IPS-NIHi11 (cell line): ENCODE measurements around the gene RORB.
"Not testable (repeated sequence)": the region's sequence is repeated elsewhere in the genome, so short reads cannot be mapped to it uniquely, and the experiment has no call there.

ENCODE experiments used
- DNase-seq: peaks from one replicate; pipeline ENCODE4 v3.0.0; 2012; ENCODE audit warnings: mixed read lengths, low spot score

Gene RORB

DNA sequence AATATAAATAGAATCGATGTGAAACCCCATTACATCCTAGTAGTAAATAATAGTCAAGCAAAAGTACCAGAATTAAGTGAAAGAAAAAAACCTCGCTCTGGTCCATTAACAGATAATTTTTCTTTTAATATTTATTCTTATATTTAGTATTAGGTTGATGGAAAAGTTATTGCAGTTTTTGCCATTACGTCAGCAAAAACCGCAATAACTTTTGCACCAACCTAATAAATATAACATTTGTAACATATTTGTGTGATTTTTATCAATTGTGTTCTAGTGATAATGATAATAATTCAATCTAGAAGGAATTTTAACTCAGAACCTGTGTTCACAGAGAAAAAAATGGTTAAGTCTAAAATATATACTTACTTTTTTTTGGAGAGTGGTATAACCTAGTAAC lies 16.1 kb downstream of the RORB start:
- no peak for DNase-seq

DNA sequence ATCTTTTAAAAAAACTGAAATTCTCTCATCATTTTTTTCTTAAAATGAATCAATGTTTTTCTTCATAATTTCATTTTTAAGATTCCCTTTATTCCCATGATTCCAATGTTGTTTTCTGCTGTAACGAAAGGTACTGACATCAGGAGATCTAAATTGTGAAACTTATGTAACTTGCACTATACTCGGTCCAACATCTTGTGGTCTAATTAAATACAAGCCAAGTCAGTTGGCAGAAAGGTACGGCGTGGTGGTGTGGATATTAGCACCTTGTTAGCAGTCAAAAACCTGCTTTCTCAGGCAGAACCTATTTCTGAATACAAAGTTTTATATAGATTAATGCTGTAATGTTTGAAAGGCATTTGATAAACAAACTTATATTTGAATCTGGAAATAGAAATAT lies 20.1 kb downstream of the RORB start:
- DNase-seq, result no peak

DNA sequence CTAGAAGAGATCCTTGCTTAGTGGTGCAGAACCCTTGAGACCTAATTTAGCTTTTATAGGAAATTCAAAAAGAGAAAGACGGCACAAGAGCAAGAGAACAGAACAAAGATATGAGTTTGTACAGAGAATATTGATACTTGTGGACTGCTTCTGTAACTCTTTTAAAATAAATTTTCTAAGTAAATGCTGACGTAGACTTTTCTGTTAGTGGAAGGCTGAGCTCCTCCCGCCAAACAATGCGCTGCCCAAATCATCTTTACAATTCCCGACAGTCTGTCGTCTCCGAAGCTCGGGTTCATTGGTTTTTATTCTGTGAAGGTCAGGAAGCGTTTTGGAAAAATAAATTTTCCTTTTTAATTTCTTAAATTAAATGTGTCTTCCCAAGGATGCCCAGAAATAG lies 22.3 kb downstream of the RORB start:
- DNase-seq, result no peak

DNA sequence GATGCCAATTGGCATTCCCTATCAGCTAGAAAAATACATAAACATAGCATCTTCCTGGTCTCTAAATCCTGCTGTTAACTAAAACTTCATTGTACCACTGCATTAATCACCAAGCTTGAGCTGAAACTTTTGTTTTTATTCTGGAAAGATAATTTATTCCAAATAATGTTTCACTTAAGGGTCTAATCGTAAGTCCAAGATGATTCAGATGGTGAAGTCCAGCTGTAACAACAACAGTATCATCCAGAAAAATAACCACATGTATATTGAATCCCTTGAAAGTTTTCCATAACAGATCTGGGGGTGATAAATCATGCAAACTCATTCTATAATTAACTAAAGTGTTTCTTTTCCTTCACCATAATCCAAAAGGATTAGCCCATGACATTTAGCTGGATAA lies 23.9 kb downstream of the RORB start:
- DNase-seq, result no peak

DNA sequence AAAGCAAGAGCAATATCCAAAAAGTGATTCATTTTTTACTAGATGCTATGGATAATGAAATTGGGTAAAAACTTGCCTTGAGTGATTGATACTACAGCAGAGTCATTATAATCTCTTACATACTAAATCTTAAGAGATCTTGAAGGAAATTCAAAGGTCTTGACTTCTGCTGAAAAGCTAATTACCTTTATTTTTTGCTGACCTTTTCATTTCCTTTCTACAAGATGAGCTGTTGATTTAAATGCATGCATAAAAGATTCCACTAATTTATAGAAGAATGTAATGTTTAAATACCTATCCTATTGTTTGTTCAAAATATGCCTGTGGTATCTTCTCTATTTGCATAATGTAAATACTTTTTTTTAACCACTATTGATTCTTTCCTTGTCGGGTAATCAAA lies 27.2 kb downstream of the RORB start:
- DNase-seq, result no peak

DNA sequence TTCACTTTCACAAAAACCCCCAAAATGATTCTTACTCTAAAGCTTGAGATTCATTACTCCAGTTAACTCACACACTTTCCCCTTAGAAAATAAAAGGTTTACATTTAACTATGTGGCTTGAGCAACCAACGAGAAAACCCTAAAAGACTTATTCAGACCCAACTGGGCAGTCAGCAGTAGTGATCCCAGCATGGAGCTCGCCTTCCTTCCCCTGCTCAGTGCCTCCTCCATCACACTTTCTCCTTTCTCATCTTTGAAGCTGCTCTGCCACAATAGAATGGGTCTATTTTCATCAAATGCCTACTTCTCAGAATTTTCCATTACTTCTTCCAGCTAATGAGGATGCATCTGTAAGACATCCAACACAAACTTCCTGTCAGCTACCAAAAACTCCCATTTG lies 29.1 kb downstream of the RORB start:
- peak; percentile 8 for DNase-seq

DNA sequence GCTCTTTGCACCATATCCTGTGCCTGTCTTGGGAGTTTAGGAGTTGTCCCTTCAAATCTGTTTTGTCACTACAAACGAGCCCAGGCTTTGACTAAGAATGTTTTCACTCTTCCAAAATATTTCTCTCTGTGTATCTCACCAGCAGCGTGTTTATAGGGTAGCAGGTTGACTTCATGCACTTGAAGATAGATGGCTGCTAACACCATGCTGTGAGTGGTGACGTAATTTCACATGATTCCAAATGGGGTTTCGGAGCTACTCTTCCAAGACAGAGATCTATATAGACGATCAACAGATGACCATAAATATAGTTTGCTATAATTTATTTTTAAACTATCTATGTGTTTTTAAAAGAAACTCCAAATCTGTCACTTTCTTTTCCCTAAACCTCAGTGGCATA lies 30.6 kb downstream of the RORB start:
- no peak for DNase-seq

DNA sequence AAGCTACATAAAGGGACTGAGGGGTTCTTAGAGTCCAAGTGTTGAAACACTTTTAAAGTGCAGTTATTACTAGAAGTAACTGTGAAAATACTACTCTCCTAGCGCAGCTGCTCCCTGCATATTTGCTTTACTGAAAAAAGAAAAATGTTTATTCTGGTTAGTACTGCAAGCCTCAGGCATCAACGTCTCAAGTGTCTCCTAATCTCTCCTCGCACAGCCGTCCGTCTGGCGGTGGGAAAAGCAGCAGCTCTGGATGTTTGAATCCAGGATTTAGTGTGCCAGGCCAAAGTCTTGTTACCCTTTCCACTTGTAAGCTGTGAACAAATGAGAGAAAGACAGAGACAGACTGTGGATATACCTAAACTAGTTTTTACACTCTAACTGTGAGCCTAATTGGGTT lies 31.1 kb downstream of the RORB start:
- DNase-seq, result no peak

DNA sequence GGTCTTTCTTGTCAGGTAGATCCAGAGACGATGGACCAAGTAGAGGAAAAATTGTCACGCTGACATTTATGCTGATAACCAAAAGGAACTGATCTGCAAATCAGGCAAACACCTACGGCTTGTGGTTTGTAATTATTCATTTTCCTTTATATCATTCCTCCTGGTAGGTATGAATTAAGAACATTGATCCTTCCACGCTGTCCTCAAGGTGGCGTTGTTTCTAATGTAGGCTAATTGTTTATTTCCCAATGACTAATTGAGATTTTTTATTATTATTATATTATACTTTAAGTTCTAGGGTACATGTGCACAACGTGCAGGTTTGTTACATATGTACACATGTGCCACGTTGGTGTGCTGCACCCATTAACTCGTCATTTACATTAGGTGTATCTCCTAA lies 33.3 kb downstream of the RORB start:
- DNase-seq, result not testable (repeated sequence)

GRCh38 chr9:74533253-74533652 lies 36.1 kb downstream of the RORB start:
- DNase-seq, result no peak

GRCh38 chr9:74534841-74535240 lies 37.7 kb downstream of the RORB start:
- no peak for DNase-seq

GRCh38 chr9:74543145-74543544 lies 46.0 kb downstream of the RORB start:
- DNase-seq, result no peak

- DNase-seq, result no peak
Measured at GRCh38 chr9:74551266-74551665, 54.1 kb downstream of the RORB start.

GRCh38 chr9:74554751-74555419 lies 57.8 kb downstream of the RORB start:
- DNase-seq, result no peak

GRCh38 chr9:74555565-74555964 lies 58.4 kb downstream of the RORB start:
- DNase-seq, result no peak

GRCh38 chr9:74556685-74557084 lies 59.5 kb downstream of the RORB start:
- DNase-seq, result no peak

GRCh38 chr9:74557571-74557970 lies 60.4 kb downstream of the RORB start:
- DNase-seq, result no peak

GRCh38 chr9:74562611-74563010 lies 65.5 kb downstream of the RORB start:
- no peak for DNase-seq

GRCh38 chr9:74570879-74571512 lies 73.9 kb downstream of the RORB start:
- DNase-seq, result peak; percentile 33

DNA sequence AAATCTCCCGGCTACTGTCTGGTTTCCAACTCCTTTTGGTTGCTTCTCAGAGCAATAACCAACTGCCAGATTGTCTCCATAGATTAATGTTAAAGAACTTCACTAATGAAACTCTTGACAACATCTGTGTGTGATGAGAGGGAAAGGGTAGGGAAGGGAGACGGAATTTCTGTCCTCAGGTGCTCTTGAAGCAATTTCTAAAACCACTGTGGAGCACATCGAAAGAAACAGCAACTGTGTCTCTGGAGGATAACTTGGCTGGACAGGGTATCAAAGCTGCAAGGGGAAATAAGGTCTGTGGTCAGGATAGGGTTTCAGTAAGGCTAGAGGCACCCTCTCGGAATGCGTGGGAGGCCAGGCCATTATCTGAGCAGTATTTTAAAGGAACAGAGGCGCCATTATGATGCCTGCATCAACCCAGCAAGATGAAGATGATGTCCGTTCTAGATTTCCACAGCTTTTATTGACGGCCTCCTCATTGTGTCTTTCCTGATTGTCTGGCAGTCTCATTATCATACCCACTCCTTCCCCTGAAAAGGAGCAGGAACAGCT lies 76.6 kb downstream of the RORB start:
- DNase-seq, result no peak

DNA sequence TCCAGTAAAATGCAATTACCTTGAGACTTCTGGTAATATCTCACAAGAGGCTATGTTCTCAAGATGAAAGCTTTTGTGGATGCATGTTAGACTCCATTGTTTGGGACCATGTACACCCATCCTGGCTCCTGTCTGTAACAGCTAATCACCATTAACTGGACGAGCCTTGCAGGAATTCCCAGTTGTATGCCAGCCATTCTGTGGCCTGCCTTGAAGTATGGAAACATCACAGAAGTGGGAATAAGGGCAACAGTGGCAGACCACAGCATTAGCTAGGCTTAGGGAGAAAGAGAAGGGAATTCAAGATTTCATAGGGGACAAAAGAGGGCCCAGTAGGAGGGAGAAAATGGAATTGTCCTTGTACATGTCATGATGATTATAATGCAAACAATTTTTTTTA lies 79.0 kb downstream of the RORB start:
- no peak for DNase-seq

GRCh38 chr9:74577956-74578355 lies 80.8 kb downstream of the RORB start:
- DNase-seq, result no peak

- DNase-seq, result no peak
Measured at GRCh38 chr9:74589576-74589975, 92.4 kb downstream of the RORB start.

- no peak for DNase-seq
Measured at GRCh38 chr9:74595286-74595685, 98.2 kb downstream of the RORB start.
